GM10847 (cell line): Measurements from ENCODE around the gene PLXNA4.

Experiments
- POLR2A ChIP-seq: IDR thresholded peaks from 2 replicates; pipeline ENCODE4 v1.6.1; 2011; ENCODE audit not compliant: insufficient read length; ENCODE audit errors: extremely low read depth

PLXNA4 gene

GRCh38 chr7:132604121-132604520, 27.9 kb upstream of the PLXNA4 start:
- no peak for TF ChIP-seq POLR2A

DNA sequence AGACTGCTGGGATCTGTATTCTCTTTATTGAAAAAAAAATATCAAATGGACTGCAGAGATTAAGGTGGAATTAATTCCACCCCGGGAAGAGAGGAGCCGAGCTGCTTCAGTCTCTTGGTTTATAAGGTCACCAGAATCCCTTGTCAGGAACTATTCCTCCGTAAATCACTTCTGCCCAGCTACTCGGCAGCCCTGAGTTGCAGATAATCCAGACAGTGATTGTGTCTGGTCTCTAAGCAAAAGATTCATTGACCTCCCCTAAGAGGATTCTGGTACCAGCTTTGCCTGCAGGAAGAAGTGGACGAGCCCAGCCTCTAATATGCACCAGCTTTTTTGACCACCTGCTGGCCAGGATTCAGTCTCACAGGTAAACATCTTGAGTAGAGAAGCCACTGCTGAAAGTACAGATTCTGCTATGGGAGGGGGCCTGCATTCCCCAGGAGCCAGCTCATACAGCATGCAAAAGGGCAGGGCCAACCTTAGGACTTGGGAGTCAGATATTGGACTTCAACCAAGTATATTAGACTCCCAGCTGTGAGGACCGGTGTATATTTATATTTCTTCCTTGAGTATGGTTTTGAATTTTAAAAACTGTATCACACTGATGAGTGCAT, 27.1 kb upstream of the PLXNA4 start:
- no peak for TF ChIP-seq POLR2A

DNA sequence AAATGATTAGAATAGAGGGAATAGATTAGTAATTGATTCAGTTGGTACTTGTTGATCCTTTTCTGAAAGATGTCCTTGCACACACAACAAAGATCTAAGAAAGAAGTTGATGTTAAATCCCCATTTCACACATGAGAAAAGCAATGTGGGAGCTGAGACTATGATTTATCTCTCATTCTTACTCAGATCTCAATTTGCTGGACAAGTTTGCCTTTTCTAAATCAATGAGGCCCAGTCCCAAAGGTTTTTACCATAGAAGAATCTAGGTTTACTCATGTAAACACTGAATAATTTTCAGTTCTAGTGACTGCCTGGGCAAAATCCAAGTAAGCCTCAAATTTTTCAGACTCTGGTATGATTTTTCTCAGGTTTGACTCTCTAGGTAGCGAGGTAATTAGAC, 25.5 kb upstream of the PLXNA4 start:
- TF ChIP-seq POLR2A = no peak

- TF ChIP-seq POLR2A = no peak
Measured at GRCh38 chr7:132596588-132596987, 20.3 kb upstream of the PLXNA4 start.

- TF ChIP-seq POLR2A = no peak
Measured at GRCh38 chr7:132592936-132593335, 16.7 kb upstream of the PLXNA4 start.

DNA sequence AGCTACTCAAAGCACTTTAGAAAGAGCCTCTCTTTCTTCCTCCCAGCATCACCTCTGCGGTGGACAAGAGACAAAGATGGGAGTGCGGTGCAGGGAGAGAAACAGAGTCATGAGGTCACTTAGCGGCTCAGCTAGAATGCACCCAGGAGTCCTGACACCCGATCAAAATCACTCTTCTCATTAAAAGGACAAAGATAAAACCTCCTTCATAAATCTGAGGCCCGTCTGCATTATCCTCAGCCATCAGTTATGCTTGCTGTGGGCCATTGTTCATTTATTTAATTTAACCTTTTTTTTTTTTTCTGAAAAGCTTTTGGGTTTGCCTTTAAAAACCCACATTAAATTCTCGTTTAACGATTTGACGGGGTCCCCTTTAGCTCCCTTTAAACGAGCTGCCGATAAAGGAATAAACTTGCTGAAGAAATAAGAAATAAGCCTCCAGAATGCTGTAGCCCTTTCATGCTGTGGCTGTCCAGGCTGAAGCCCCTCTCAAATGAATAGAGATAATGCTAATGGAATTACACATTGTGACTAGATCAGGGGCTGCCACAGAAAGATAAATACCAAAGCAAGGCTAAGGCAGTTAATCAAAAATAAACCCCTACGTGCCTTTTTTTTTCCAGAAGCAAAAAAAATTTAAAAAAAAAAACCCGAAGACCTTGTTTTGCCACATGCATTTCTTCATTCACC, 16.1 kb upstream of the PLXNA4 start:
- no peak for TF ChIP-seq POLR2A

GRCh38 chr7:132590162-132590561, 13.9 kb upstream of the PLXNA4 start:
- no peak for TF ChIP-seq POLR2A

DNA sequence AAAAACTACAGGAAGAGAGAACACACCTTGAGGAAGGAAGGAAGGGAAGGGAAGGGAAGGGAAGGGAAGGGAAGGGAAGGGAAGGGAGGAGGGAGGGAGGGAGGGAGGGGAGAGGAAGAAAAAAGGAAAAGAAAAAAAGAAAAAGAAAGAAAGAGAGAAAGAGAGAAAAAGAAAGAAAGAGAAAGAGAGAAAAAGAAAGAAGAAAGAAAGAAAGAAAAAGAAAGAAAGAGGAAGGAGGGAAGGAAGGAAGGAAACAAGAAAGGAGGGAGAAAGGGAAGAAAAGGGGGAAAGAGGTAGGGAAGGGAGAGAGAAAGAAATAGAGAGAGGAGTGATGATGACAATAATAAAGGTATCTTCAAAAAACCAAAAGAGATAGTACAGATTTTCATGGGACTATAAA, 12.3 kb upstream of the PLXNA4 start:
- TF ChIP-seq POLR2A = no peak

DNA sequence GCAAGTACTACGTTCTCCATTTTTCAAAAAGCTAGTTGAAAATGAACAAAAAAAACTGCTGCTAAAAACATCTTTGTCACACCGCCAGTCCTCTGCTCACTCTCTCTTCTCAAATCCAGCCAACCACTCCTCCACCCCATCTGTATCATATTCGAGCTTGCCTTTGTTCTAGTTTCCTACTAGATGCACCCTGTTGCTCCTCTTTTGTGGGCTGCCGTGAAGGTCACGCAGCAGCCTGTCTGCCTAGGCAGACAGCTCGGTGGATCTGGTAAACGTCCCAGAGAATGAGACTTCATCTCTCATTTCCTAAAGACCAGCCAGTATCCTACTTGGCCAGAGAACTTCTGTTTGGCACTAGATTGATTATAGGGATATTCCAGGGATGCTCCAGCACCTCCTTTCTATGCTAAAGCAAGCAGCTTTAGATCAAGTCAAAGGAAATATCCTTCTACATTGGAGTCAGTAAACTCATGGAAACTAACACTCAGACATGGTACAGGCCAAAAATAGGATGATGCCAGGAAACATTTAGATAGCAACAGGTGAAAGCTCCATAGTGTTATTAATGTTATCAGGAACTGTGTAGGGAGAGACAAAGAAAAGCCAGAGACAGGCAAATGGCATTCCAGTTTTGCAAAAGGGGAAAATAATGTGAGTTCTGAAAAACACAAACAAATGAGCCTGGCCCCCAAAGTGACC, 8.7 kb upstream of the PLXNA4 start:
- no peak for TF ChIP-seq POLR2A

GRCh38 chr7:132581431-132581830, 5.2 kb upstream of the PLXNA4 start:
- TF ChIP-seq POLR2A = no peak

DNA sequence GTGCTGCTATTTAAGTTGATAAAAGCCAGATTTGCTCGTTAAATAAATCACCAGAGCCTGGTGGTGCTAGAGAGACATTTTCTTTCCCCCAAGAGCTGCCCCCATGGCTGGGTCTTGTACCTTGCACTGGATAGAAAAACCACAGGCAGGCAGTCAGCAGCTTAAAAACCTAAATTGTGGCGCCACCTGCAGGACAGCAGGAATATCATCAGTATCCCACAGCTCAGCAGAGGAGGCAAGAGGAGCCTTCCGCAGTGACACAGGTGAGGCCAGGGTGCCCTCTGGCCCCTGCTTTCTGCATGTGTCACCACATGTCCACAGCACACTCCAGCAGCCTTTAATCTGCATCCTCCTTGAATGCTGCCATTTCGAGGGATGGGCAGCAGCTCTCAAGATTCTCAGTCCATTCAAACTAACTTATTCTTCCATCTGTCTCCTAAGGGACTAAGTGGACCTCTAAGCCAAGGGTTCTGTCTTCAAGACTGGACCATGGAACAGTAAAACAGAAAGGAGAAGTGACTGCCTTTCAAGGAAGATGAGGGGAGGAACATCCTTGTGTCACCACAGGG, 4.5 kb upstream of the PLXNA4 start:
- TF ChIP-seq POLR2A = no peak

- no peak for TF ChIP-seq POLR2A
Measured at GRCh38 chr7:132580277-132580676, 4.0 kb upstream of the PLXNA4 start.

GRCh38 chr7:132579260-132579899, 3.1 kb upstream of the PLXNA4 start:
- no peak for TF ChIP-seq POLR2A

DNA sequence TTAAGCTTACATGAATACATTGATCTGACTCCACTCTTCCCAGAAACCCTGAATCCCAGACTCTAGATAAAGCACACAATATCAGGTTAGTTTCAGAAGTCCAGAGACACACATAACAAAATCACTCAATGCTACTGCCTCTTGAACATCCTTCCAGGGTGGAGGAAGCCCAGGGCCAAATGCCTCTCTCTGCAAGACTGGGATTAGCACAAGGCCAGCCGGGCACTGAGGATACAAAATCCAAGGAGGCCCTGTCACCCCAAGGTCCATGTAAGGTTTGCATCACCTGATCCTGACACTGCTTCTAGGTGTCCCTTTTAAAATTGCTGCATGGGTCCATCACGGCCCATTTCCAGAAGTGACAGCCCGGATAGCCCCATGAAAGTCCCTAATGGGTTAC, 2.6 kb upstream of the PLXNA4 start:
- no peak for TF ChIP-seq POLR2A

DNA sequence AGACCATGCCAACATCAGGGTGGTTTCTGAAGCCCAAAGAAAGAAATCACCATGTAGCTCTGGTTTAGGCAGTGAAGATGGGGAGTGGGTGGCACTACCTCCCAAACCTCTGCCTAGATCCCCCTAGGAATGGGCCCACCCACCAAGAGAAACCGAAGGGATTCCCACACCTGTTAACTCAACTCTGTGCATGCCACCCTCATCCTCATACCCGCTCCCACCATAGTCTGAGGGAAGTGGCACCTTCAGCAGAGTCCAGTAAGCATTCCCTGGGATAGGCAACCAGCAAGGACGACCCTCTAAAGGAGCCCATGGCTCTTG, 1.7 kb upstream of the PLXNA4 start:
- TF ChIP-seq POLR2A = no peak
